Limb (tissue), 2 donors: ENCODE measurements around the gene TMEM163.

Experiments used
- DNase-seq, 2 donors: peaks; one replicate each; pipeline ENCODE4 v3.0.0-alpha.2; 2016; ENCODE audit errors: extremely low spot score in 2 of 2

TMEM163 gene

GRCh38 chr2:134441153-134441863 lies 277.5 kb downstream of the TMEM163 start:
- DNase-seq: no peak

GRCh38 chr2:134440336-134440909 lies 278.4 kb downstream of the TMEM163 start:
- no peak for DNase-seq

- DNase-seq: no peak
Observed at GRCh38 chr2:134438371-134438770, 280.4 kb downstream of the TMEM163 start.

DNA sequence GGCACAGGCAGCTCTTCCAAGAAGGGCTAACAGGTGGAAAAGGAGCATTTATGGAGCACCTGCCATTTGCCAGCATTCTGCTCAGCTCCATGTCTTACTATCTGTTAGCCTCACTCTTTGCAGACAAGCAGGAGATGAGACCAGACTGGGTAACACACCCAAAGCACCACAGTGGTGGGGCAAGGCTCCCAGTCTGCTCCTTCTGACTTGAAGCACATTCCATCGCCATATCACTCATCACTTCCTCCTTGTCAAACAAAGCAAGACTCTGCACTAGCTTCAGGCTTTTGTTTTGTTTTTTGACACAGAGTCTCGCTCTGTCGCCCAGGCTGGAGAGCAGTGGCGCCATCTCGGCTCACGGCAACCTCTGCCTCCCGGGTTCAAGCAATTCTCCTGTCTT lies 282.1 kb downstream of the TMEM163 start:
- DNase-seq: no peak

DNA sequence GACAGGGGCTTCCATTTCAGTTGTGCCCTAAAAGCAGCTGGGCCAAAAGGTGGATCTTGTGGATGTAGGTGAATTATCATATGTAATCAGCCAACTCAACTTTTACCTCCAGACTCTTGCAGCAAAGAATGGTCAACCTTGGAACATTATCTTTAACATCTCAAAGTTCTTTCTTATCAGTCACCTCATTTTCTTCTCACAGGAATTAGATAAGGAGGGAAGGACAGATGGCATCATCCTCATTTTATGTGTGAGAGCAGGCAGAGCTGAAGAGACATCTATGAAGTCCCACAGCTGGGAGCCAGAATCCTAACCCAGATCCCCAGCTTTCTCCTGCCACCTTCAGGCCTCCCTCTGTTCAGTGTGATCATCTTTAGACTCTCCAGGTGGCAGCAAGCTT lies 282.9 kb downstream of the TMEM163 start:
- DNase-seq: no peak

DNA sequence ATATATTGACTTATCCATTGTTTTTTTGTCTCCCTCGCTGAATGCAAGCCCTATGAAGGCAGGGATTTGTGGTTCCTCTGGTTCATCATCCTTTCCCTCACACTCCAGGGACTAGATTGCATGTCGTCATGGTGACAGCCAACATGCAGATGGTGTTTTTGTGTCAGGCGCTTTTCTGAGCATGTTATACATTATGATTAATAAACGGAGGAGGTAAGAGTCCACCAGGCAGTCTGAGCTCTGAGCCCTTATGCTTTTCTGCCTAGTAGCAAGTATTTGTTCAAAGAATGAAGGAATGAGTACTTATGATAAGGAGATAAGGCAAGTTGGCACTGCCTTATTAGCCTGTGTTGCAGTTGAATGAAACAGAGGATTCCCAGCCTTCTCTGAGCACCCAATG lies 283.3 kb downstream of the TMEM163 start:
- DNase-seq: no peak

- no peak for DNase-seq
Observed at GRCh38 chr2:134433979-134434378, 284.8 kb downstream of the TMEM163 start.

DNA sequence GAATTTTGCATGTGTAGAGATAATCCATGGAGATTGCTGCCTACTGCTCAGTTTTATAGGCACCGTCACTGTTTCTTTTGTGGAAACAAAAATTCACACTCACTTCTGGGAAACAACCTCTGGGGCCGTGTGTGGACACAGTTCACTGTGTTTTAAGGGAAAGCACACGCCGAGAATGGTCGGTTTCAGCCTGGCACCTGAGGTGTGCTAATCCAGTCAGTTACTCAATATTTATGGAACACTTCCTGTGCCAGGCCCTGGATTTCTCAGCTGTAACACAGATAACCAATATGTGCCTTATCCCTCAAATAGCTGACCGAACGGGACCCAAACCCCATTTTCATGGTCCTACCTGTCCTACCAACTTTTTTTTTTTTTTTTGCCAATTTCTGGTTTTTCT lies 285.3 kb downstream of the TMEM163 start:
- no peak for DNase-seq

- no peak for DNase-seq
Observed at GRCh38 chr2:134432435-134432883, 286.3 kb downstream of the TMEM163 start.

- no peak for DNase-seq
Observed at GRCh38 chr2:134431838-134432434, 286.9 kb downstream of the TMEM163 start.

DNA sequence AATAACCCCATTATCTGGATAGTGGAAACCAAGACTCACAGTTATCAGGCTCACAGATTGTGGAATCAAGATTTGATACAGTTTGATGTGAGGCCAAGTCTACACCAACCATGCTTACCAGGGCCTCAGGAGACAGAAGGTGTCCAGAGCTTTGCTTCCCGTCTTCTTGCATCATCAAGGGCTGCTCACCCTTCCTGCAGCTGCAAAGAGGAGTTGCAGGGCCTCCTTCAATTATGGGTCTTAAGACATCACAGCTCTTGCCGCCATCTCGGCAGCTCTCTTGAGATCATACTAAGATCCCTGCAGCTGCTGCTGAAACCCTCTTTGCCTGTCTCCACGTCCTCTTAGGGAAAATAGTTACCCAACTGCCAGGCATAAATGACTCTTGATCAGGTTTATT lies 288.9 kb downstream of the TMEM163 start:
- DNase-seq: no peak

DNA sequence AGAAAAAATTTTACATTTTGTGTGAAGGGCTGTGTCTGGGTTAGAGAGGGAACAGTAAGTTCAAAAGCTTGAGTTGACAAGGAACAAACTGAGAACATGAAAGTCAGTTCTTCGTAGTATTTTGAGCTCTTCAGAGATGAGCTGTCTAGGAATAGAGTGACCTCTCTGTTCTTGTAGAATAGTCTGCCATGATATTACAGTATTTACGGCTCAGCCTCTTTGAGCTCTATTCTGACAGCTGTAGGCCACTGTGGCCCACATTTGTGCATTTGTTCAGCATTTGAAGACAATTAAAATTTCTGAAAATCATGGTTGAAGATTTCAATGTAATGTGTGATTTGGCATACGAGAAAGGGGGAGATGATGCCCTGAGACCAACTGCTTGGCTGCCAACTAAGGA lies 292.1 kb downstream of the TMEM163 start:
- no peak for DNase-seq

DNA sequence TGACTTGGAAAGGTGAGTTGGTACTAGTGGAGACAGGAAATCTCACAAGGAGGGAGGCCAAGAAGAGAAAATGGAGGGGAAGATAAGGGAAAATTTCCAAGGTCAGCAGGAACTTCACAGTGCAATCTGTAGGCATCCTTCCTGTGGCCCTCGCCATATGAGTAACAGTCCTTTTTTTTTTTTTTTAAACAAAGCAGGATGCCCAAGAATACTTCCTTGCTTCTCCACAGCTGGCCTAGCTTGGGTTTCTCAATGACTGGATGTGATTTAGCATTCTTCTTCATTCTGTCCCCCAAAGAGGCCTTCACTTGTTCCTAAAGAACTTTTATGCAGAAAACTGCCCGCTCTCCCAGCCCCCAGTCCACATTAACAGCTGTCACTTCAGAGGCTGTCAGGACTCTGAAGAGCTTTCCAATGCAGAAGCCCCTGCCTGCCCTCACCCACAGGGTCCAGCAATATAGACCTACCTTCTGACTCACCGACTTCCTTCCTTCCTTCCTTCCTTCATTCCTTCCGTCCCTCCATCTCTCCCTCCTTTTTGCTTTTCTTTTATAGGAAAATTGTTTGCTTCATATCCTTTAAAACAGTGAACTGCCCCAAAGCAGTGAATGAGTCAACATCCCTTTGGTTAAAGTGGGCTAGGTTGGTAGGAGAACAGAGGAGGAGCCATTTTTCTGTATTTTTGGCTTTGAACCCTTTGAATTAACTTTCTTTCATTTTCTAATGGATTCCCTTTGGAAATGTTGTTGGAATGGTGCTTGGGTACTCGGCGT lies 292.9 kb downstream of the TMEM163 start:
- no peak for DNase-seq

- DNase-seq: no peak
Observed at GRCh38 chr2:134421556-134422328, 297.1 kb downstream of the TMEM163 start.

GRCh38 chr2:134420920-134421319 lies 297.9 kb downstream of the TMEM163 start:
- no peak for DNase-seq

DNA sequence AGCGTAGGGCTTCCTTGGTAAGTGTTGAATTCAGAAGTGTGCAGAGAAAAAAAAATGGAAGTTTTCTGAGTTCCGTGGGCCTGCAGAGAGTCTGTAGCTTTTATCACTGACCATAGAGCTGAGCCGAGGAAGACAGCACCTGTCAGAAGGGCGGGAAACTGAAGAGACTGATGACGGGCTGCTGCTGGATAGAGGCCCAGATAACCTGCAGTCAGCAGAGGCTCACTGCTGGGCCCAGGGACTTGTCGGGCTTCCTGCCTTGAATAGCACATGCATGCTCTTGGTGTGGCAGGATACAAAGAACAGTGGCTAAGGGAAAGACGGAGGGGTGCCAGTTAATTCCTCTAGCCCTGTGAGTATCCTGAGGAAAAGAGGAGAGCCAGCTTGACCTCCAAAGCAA lies 298.5 kb downstream of the TMEM163 start:
- no peak for DNase-seq

- DNase-seq: no peak
Observed at GRCh38 chr2:134417968-134418582, 300.7 kb downstream of the TMEM163 start.

- DNase-seq: no peak
Observed at GRCh38 chr2:134416637-134417036, 302.2 kb downstream of the TMEM163 start.

- no peak for DNase-seq
Observed at GRCh38 chr2:134416018-134416417, 302.8 kb downstream of the TMEM163 start.

GRCh38 chr2:134413912-134414311 lies 304.9 kb downstream of the TMEM163 start:
- DNase-seq: no peak

GRCh38 chr2:134413430-134413829 lies 305.4 kb downstream of the TMEM163 start:
- no peak for DNase-seq
